Nephron (organoid): ENCODE measurements around the gene CARD11.

Source experiments
- H3K27ac Mint-ChIP-seq, 3 experiments: 2 replicates each; pipeline ENCODE4 v1.8.0; 2020; ENCODE audit warnings: mixed read lengths in 3 of 3, mild to moderate bottlenecking in 2 of 3, moderate library complexity in 1 of 3
- H3K27me3 Mint-ChIP-seq: 2 replicates; pipeline ENCODE4 v1.8.0; 2021; ENCODE audit warnings: low read depth, mild to moderate bottlenecking, moderate library complexity, mixed read lengths
- H3K36me3 Mint-ChIP-seq: 2 replicates; pipeline ENCODE4 v1.8.0; 2020; ENCODE audit warnings: low read depth, mixed read lengths
- H3K4me1 Mint-ChIP-seq: 2 replicates; pipeline ENCODE4 v1.8.0; 2020; ENCODE audit warnings: mixed read lengths
- H3K4me3 Mint-ChIP-seq, 3 experiments: 2 replicates each; pipeline ENCODE4 v1.8.0; 2020; ENCODE audit warnings: mild to moderate bottlenecking in 3 of 3, mixed read lengths in 3 of 3, moderate library complexity in 2 of 3
- H3K9me3 Mint-ChIP-seq: 2 replicates; pipeline ENCODE4 v1.8.0; 2020; ENCODE audit warnings: mixed read lengths
- CTCF ChIP-seq, 3 experiments: fragments of 200-600 bp; sonication (generic); IDR thresholded peaks; one replicate each; pipeline ENCODE4 v1.5.0; 2021; ENCODE audit warnings: antibody characterized with exemption in 3 of 3; ENCODE audit not compliant: unreplicated experiment in 3 of 3

CARD11 gene

GRCh38 chr7:2896131-2896530 is 147.5 kb downstream of the CARD11 start:
- Mint-ChIP-seq H3K36me3 (no peaks in the 10 kb centered on the region), H3K4me3 (no peak overlapping the region), H3K27ac (no peak overlapping the region), H3K9me3 (peaks cover 8% of the 10 kb centered on the region), H3K4me1 (peaks cover 13% of the 10 kb centered on the region), H3K27me3 (peaks cover 16% of the 10 kb centered on the region)
- TF ChIP-seq CTCF (IDR thresholded peaks at IDR 0.05; ENCODE audit: unreplicated experiment in 3 of 3): no peak

- Mint-ChIP-seq H3K4me1 (peaks cover 18% of the 10 kb centered on the region), H3K27me3 (peaks cover 16% of the 10 kb centered on the region), H3K9me3 (peaks cover 4% of the 10 kb centered on the region), H3K27ac (peak overlapping the region in 1 of 3 experiments; percentile 28), H3K36me3 (no peaks in the 10 kb centered on the region), H3K4me3 (no peak overlapping the region)
- no peak for TF ChIP-seq CTCF (IDR thresholded peaks at IDR 0.05; ENCODE audit: unreplicated experiment in 3 of 3)
Observed at GRCh38 chr7:2894118-2894940, 149.3 kb downstream of the CARD11 start.

GRCh38 chr7:2893411-2893861 is 150.2 kb downstream of the CARD11 start:
- Mint-ChIP-seq H3K27me3 (peaks cover 16% of the 10 kb centered on the region), H3K36me3 (no peaks in the 10 kb centered on the region), H3K4me1 (peaks cover 18% of the 10 kb centered on the region), H3K9me3 (no peaks in the 10 kb centered on the region), H3K27ac (no peak overlapping the region), H3K4me3 (no peak overlapping the region)
- TF ChIP-seq CTCF (IDR thresholded peaks at IDR 0.05; ENCODE audit: unreplicated experiment in 3 of 3): no peak

- TF ChIP-seq CTCF (IDR thresholded peaks at IDR 0.05; ENCODE audit: unreplicated experiment in 3 of 3): no peak
Observed at GRCh38 chr7:2892549-2892948, 151.1 kb downstream of the CARD11 start.

GRCh38 chr7:2887816-2888215 is 155.9 kb downstream of the CARD11 start:
- Mint-ChIP-seq H3K4me1 (peaks cover 27% of the 10 kb centered on the region), H3K27ac (no peak overlapping the region), H3K9me3 (no peaks in the 10 kb centered on the region), H3K36me3 (no peaks in the 10 kb centered on the region), H3K27me3 (peaks cover 28% of the 10 kb centered on the region), H3K4me3 (no peak overlapping the region)
- TF ChIP-seq CTCF (IDR thresholded peaks at IDR 0.05; ENCODE audit: unreplicated experiment in 3 of 3): no peak

More at GRCh38 chr7:2892549-2892948, 151.1 kb downstream of the CARD11 start:
- H3K4me3 Mint-ChIP-seq: peak overlapping the region in 1 of 3 experiments; percentile 1
- peaks cover 16% of the 10 kb centered on the region for H3K27me3 Mint-ChIP-seq
- H3K27ac Mint-ChIP-seq: peak overlapping the region in 2 of 3 experiments; percentile 17 to 72
- no peaks in the 10 kb centered on the region for H3K9me3 Mint-ChIP-seq
- H3K36me3 Mint-ChIP-seq: no peaks in the 10 kb centered on the region
- peaks cover 18% of the 10 kb centered on the region for H3K4me1 Mint-ChIP-seq

- Mint-ChIP-seq H3K36me3 (no peaks in the 10 kb centered on the region), H3K27ac (peak overlapping the region in 2 of 3 experiments; percentile 1 to 33), H3K27me3 (peaks cover 25% of the 10 kb centered on the region), H3K4me1 (peaks cover 25% of the 10 kb centered on the region), H3K4me3 (no peak overlapping the region), H3K9me3 (no peaks in the 10 kb centered on the region)
- peak; percentile 57 to 69 (median 65) for TF ChIP-seq CTCF (IDR thresholded peaks at IDR 0.05; ENCODE audit: unreplicated experiment in 3 of 3)
Observed at GRCh38 chr7:2886900-2887299, 156.8 kb downstream of the CARD11 start.
